ENCODE measurements around the gene YPEL2.

The YPEL2 gene

GRCh38 chr17:59292174-59292523 is 39.3 kb upstream of the YPEL2 start:
- H3K4me1 ChIP-seq (ENCODE audit: control insufficient read depth, insufficient read depth, low read length): peaks cover 8% of the 10 kb centered on the region
- POLR2A ChIA-PET: no interaction called here
- H3K36me3 ChIP-seq (ENCODE audit: control insufficient read depth in 2 of 2, insufficient read depth in 1 of 2, low read length in 2 of 2): no peaks in the 10 kb centered on the region
- no peaks in the 10 kb centered on the region for H3K9me3 ChIP-seq (ENCODE audit: control insufficient read depth, insufficient read depth, low read depth, low read length)
- TF ChIP-seq ZNF394 (tag by site-specific recombination; IDR thresholded peaks at IDR 0.05; ENCODE audit: borderline replicate concordance) (no peak), ZNF580 (tag by site-specific recombination; IDR thresholded peaks at IDR 0.05) (peak; percentile 5; the same call in 1 of the 2 replicates), ZNF639 (tag by site-specific recombination; IDR thresholded peaks at IDR 0.05) (no peak), SETDB1 (IDR thresholded peaks at IDR 0.05; ENCODE audit: insufficient read length, low read length) (peak; percentile 5), ZNF138 (tag by site-specific recombination; IDR thresholded peaks at IDR 0.05; ENCODE audit: borderline replicate concordance) (no peak), YY2 (tag by site-specific recombination; IDR thresholded peaks at IDR 0.05) (no peak), GLIS1 (tag by site-specific recombination; IDR thresholded peaks at IDR 0.05) (0 out of 2 replicates have a peak, but pooled peaks have one; percentile 12), ZFP3 (tag by site-specific recombination; IDR thresholded peaks at IDR 0.05; ENCODE audit: low read depth) (no peak), KLF7 (tag by site-specific recombination; IDR thresholded peaks at IDR 0.05; ENCODE audit: borderline replicate concordance) (no peak)
- H3K4me3 ChIP-seq (ENCODE audit: low read depth, low read length): no peak overlapping the region
- no peak overlapping the region for H3K27ac ChIP-seq (ENCODE audit: extremely low read depth, low read depth, low read length)
- CTCF ChIA-PET: no interaction called here

- Histone ChIP-seq H3K9me3 (ENCODE audit: control insufficient read depth, insufficient read depth, low read depth, low read length) (no peaks in the 10 kb centered on the region), H3K36me3 (ENCODE audit: control insufficient read depth in 2 of 2, insufficient read depth in 1 of 2, low read length in 2 of 2) (no peaks in the 10 kb centered on the region), H3K4me1 (ENCODE audit: control insufficient read depth, insufficient read depth, low read length) (peaks cover 6% of the 10 kb centered on the region; the same call in 1 of the 2 replicates), H3K27ac (ENCODE audit: extremely low read depth, low read depth, low read length) (no peak overlapping the region), H3K4me3 (ENCODE audit: low read depth, low read length) (no peak overlapping the region)
- ChIA-PET CTCF (no interaction called here), POLR2A (no interaction called here)
- 0 out of 2 replicates have a peak, but pooled peaks have one; percentile 21 for TF ChIP-seq OSR2 (tag by site-specific recombination; IDR thresholded peaks at IDR 0.05)
- TF ChIP-seq ZNF10 (tag by site-specific recombination; IDR thresholded peaks at IDR 0.05): peak; percentile 49; the same call in 1 of the 2 replicates
- no peak for TF ChIP-seq ZNF664 (tag by site-specific recombination; IDR thresholded peaks at IDR 0.05)
- peak; percentile 15; the same call in 1 of the 2 replicates for TF ChIP-seq ZFP69B (tag by site-specific recombination; IDR thresholded peaks at IDR 0.05)
- TF ChIP-seq TRIM28 (IDR thresholded peaks at IDR 0.05; ENCODE audit: borderline replicate concordance, low read length): peak; percentile 29; the same call in 1 of the 2 replicates
Observed at GRCh38 chr17:59296190-59296589, 35.3 kb upstream of the YPEL2 start.

GRCh38 chr17:59298521-59298920 is 32.9 kb upstream of the YPEL2 start:
- TF ChIP-seq ZNF354C (tag by site-specific recombination; IDR thresholded peaks at IDR 0.05; ENCODE audit: borderline replicate concordance, low read depth): no peak
- peak; percentile 7; the same call in 1 of the 2 replicates for TF ChIP-seq ZNF146 (tag by site-specific recombination; IDR thresholded peaks at IDR 0.05)
- Histone ChIP-seq H3K4me3 (ENCODE audit: low read depth, low read length) (no peak overlapping the region), H3K27ac (ENCODE audit: extremely low read depth, low read depth, low read length) (no peak overlapping the region), H3K36me3 (ENCODE audit: control insufficient read depth in 2 of 2, insufficient read depth in 1 of 2, low read length in 2 of 2) (no peaks in the 10 kb centered on the region), H3K4me1 (ENCODE audit: control insufficient read depth, insufficient read depth, low read length) (no peaks in the 10 kb centered on the region), H3K9me3 (ENCODE audit: control insufficient read depth, insufficient read depth, low read depth, low read length) (no peaks in the 10 kb centered on the region)
- POLR2A ChIA-PET: no interaction called here
- CTCF ChIA-PET: interaction anchor here (0.6 kb wide), 1 partner anchor 326 kb away, joined by 5 read pairs; no protein-coding TSS in a partner anchor

- Histone ChIP-seq H3K4me3 (ENCODE audit: low read depth, low read length) (no peak overlapping the region), H3K27ac (ENCODE audit: extremely low read depth, low read depth, low read length) (no peak overlapping the region), H3K9me3 (ENCODE audit: control insufficient read depth, insufficient read depth, low read depth, low read length) (no peaks in the 10 kb centered on the region), H3K4me1 (ENCODE audit: control insufficient read depth, insufficient read depth, low read length) (no peaks in the 10 kb centered on the region), H3K36me3 (ENCODE audit: control insufficient read depth in 2 of 2, insufficient read depth in 1 of 2, low read length in 2 of 2) (no peaks in the 10 kb centered on the region)
- ChIA-PET POLR2A (no interaction called here), CTCF (interaction anchor here (0.6 to 1.4 kb wide), 4 partner anchors 11 to 423 kb away, joined by 3 to 10 read pairs (median 4); no protein-coding TSS in a partner anchor)
- TF ChIP-seq PRDM6 (tag by site-specific recombination; IDR thresholded peaks at IDR 0.05): 0 out of 2 replicates have a peak, but pooled peaks have one; percentile 13
- no peak for TF ChIP-seq ZNF521 (tag by site-specific recombination; IDR thresholded peaks at IDR 0.05)
- no peak for TF ChIP-seq ZFHX2 (tag by site-specific recombination; conservative IDR thresholded peaks at IDR 0.05)
Observed at GRCh38 chr17:59299400-59300092, 31.9 kb upstream of the YPEL2 start.

All from HEK293 (cell line).